AG08396 (cell line): ENCODE results near the gene LRRC8A.
"Not testable (repeated sequence)": the region's sequence is repeated elsewhere in the genome, so short reads cannot be mapped to it uniquely, and the experiment has no call there.

Experiments
- DNase-seq: peaks from one replicate; pipeline ENCODE4 v3.0.0; 2012; ENCODE audit warnings: low spot score, mixed read lengths

LRRC8A gene

GRCh38 chr9:128870128-128870940 is 11.6 kb upstream of the LRRC8A start:
- no peak for DNase-seq

GRCh38 chr9:128870941-128871265 is 11.0 kb upstream of the LRRC8A start:
- not testable (repeated sequence) for DNase-seq

- no peak for DNase-seq
Measured at GRCh38 chr9:128877852-128878251, 4.1 kb upstream of the LRRC8A start.

- no peak for DNase-seq
Measured at GRCh38 chr9:128882677-128883603, 1.0 kb downstream of the LRRC8A start.

GRCh38 chr9:128884164-128884563 is 2.2 kb downstream of the LRRC8A start:
- no peak for DNase-seq

- no peak for DNase-seq
Measured at GRCh38 chr9:128885376-128885775, 3.4 kb downstream of the LRRC8A start.

- DNase-seq = no peak
Measured at GRCh38 chr9:128885798-128886197, 3.9 kb downstream of the LRRC8A start.

GRCh38 chr9:128886211-128886891 is 4.4 kb downstream of the LRRC8A start:
- no peak for DNase-seq

GRCh38 chr9:128887049-128887448 is 5.1 kb downstream of the LRRC8A start:
- DNase-seq = no peak

GRCh38 chr9:128887914-128888350 is 6.0 kb downstream of the LRRC8A start:
- DNase-seq = no peak

GRCh38 chr9:128891321-128892220 is 9.6 kb downstream of the LRRC8A start:
- DNase-seq = no peak

GRCh38 chr9:128892221-128892921 is 10.4 kb downstream of the LRRC8A start:
- peak; percentile 90 for DNase-seq

- no peak for DNase-seq
Measured at GRCh38 chr9:128893354-128893753, 11.4 kb downstream of the LRRC8A start.

- DNase-seq = no peak
Measured at GRCh38 chr9:128894764-128895163, 12.8 kb downstream of the LRRC8A start.

GRCh38 chr9:128895556-128895955 is 13.6 kb downstream of the LRRC8A start:
- no peak for DNase-seq

- no peak for DNase-seq
Measured at GRCh38 chr9:128898382-128898781, 16.4 kb downstream of the LRRC8A start.

GRCh38 chr9:128898845-128899565 is 17.1 kb downstream of the LRRC8A start:
- no peak for DNase-seq

GRCh38 chr9:128899566-128900322 is 17.8 kb downstream of the LRRC8A start:
- DNase-seq = no peak

- no peak for DNase-seq
Measured at GRCh38 chr9:128901379-128901778, 19.4 kb downstream of the LRRC8A start.
